Prostate gland (tissue), 2 donors: ENCODE results near the gene SLC12A6. TPM values are rescaled to one million over a fixed set of nuclear protein-coding genes. Genes with fewer than 3 reads are reported as not detected.

Source experiments
- DNase-seq: peaks from one replicate; pipeline ENCODE4 v3.0.0-alpha.2; 2019; ENCODE audit warnings: low spot score
- H3K27ac ChIP-seq, 2 donors: fragments of 200-600 bp; sonication (generic); 2 replicates each; pipeline ENCODE4 v1.5.1; 2017 to 2019
- H3K27me3 ChIP-seq: fragments of 200-600 bp; sonication (generic); replicated peaks from 2 replicates; pipeline ENCODE4 v1.5.1; 2019; ENCODE audit not compliant: insufficient read depth
- H3K36me3 ChIP-seq, 2 donors: fragments of 200-600 bp; sonication (generic); 1 replicate in 1 of 2; 2 replicates in 1 of 2; pipeline versions ENCODE4 v1.5.1 to v1.8.1; 2017 to 2019
- H3K4me1 ChIP-seq: fragments of 200-600 bp; sonication (generic); replicated peaks from 2 replicates; pipeline ENCODE4 v1.5.1; 2019
- H3K4me3 ChIP-seq, 2 donors: fragments of 200-600 bp; sonication (generic); 2 replicates each; pipeline ENCODE4 v1.5.1; 2017 to 2019
- H3K9me3 ChIP-seq: fragments of 200-600 bp; sonication (generic); 2 replicates; pipeline ENCODE4 v1.5.1; 2017
- POLR2A ChIP-seq: fragments of 450-650 bp; IDR thresholded peaks from one replicate; pipeline ENCODE4 v1.6.1; 2016; ENCODE audit warnings: antibody characterized with exemption, mild to moderate bottlenecking
- POLR2AphosphoS5 ChIP-seq: sonication (generic); formaldehyde crosslinking; IDR thresholded peaks from one replicate; pipeline ENCODE4 v1.6.1; 2017; ENCODE audit warnings: antibody characterized with exemption
- WGBS: methylation state at CpG from one replicate; pipeline ENCODE4 v1.1.5; 2018; 5-methylcytosine and 5-hydroxymethylcytosine counted together
- intact Hi-C: fragments of 100-400 bp; cut with DNase I; formaldehyde crosslinking; loops from one replicate; pipeline ENCODE4 v1.14.2; 2022
- total RNA-seq, 2 donors: library from RNA; depleted of rRNA; stranded (reverse); fragments of >200 nt; gene quantifications; one replicate each; pipeline ENCODE4 v1.1.0, GENCODE V29; 2016
- TF ChIP-seq, protein P1 (sequence below), 4 experiments: fragments of 200-600 bp in 2 of 4; fragments of 450-650 bp in 2 of 4; sonication (generic) in 2 of 4; IDR thresholded peaks; 1 replicate in 3 of 4; 2 replicates in 1 of 4; pipeline ENCODE4 v1.5.1; 2016 to 2019; ENCODE audit warnings: antibody characterized with exemption in 4 of 4, mild to moderate bottlenecking in 2 of 4, moderate library complexity in 2 of 4

Gene SLC12A6
- total RNA-seq, 2 donors from 2014 or later: 10.2 to 36.8 TPM

DNA sequence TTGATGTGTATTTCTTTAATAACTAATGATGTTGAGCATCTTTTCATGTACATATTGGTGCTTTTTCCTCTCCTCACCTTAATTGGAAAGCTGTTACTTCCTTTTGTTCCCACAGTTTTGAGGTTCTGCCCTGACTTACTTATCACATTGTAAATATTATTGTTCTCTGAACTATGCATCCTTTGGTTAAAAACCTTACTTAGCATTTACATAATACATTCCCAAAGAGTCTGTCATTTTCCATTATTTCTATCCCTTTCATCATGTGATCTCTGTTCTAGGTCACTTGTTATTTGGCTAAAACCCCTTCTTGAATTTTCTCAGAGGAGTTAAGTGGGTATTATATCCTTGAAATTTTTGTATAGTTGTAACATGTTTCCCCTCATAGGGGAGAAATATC is 33.0 kb downstream of the SLC12A6 start:
- TF ChIP-seq, protein P1, sequence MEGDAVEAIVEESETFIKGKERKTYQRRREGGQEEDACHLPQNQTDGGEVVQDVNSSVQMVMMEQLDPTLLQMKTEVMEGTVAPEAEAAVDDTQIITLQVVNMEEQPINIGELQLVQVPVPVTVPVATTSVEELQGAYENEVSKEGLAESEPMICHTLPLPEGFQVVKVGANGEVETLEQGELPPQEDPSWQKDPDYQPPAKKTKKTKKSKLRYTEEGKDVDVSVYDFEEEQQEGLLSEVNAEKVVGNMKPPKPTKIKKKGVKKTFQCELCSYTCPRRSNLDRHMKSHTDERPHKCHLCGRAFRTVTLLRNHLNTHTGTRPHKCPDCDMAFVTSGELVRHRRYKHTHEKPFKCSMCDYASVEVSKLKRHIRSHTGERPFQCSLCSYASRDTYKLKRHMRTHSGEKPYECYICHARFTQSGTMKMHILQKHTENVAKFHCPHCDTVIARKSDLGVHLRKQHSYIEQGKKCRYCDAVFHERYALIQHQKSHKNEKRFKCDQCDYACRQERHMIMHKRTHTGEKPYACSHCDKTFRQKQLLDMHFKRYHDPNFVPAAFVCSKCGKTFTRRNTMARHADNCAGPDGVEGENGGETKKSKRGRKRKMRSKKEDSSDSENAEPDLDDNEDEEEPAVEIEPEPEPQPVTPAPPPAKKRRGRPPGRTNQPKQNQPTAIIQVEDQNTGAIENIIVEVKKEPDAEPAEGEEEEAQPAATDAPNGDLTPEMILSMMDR (IDR thresholded peaks at IDR 0.05): no peak
- TF ChIP-seq POLR2AphosphoS5 (no peak), POLR2A (no peak)
- H3K27ac ChIP-seq: no peak overlapping the region
- H3K9me3 ChIP-seq: no peaks in the 10 kb centered on the region
- H3K4me3 ChIP-seq: no peak overlapping the region
- intact Hi-C loops: no loop called here
- H3K4me1 ChIP-seq: no peaks in the 10 kb centered on the region
- no peak for DNase-seq
- no peaks in the 10 kb centered on the region for H3K36me3 ChIP-seq
- H3K27me3 ChIP-seq: no peaks in the 10 kb centered on the region

DNA sequence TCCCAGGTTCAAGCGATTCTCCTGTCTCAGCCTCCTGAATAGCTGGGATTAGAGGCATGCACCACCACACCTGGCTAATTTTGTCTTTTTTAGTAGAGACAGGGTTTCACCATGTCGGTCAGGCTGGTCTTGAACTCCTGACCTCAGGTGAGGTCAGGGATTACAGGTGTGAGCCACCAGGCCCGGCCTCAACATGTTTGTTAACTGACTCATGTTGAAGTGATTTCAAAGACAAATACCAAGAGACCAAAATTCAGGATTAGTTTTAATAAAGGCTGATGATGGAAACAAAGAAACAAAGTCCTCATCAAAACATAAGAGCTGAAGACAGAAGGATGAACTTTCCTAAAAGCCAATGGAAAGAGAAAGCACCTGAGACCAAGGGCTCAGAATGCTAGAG is 36.5 kb downstream of the SLC12A6 start:
- TF ChIP-seq, protein P1 (IDR thresholded peaks at IDR 0.05): no peak
- TF ChIP-seq POLR2A (no peak), POLR2AphosphoS5 (no peak)
- Histone ChIP-seq H3K4me3 (no peak overlapping the region), H3K27ac (no peak overlapping the region), H3K9me3 (no peaks in the 10 kb centered on the region), H3K4me1 (no peaks in the 10 kb centered on the region), H3K36me3 (no peaks in the 10 kb centered on the region), H3K27me3 (no peaks in the 10 kb centered on the region)
- DNase-seq: no peak
- intact Hi-C loops: no loop called here
- WGBS: 95% methylated on average over 3 of the region's 3 CpGs

DNA sequence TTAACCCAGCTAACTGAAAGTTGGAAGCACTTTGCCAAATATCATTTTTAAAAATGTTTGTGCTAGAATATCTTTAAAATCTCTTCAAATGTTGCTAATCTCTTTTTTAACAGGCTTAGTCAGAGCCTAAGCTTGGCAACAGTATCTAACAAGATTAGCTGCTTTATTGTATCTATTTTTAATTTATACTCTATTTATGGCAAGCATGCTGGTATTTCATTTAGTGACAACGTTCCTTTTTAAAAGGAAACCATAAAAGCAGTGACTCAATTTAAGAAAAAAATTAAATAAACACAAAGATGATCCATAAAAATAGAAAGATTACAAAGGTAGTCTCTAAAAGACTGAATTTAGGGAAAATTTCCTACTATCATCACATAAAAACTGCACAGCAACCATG is 40.5 kb downstream of the SLC12A6 start:
- Histone ChIP-seq H3K36me3 (no peaks in the 10 kb centered on the region), H3K9me3 (no peaks in the 10 kb centered on the region), H3K27me3 (no peaks in the 10 kb centered on the region), H3K4me1 (no peaks in the 10 kb centered on the region), H3K4me3 (no peak overlapping the region), H3K27ac (no peak overlapping the region)
- TF ChIP-seq, protein P1 (IDR thresholded peaks at IDR 0.05): no peak
- TF ChIP-seq POLR2AphosphoS5 (no peak), POLR2A (no peak)
- WGBS: 0% methylated on average over 1 of the region's 1 CpG
- DNase-seq: no peak
- intact Hi-C loops: no loop called here

DNA sequence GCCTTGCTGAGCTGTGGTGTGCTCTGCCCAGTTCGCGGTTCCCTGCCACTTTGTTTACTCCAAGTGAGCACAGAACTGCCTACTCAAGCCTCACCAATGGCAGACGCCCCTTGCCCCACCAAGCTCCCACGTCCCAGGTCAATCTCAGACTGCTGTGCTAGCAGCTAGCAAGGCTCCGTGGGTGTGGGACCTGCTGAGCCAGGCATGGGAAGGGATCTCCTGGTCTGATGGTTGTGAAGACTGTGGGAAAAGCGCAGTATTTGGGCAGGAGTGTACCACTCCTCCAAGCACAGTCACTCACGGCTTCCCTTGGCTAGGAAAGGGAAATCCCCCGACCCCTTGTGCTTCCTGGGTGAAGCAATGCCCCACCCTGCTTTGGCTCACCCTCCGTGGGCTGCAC is 45.0 kb downstream of the SLC12A6 start:
- H3K4me3 ChIP-seq: no peak overlapping the region
- H3K27me3 ChIP-seq: no peaks in the 10 kb centered on the region
- H3K4me1 ChIP-seq: no peaks in the 10 kb centered on the region
- TF ChIP-seq POLR2AphosphoS5 (no peak), POLR2A (no peak)
- TF ChIP-seq, protein P1 (IDR thresholded peaks at IDR 0.05): no peak
- no peak overlapping the region for H3K27ac ChIP-seq
- intact Hi-C loops: no loop called here
- no peaks in the 10 kb centered on the region for H3K9me3 ChIP-seq
- H3K36me3 ChIP-seq: no peaks in the 10 kb centered on the region
- 90% methylated on average over 9 of the region's 9 CpGs for whole genome bisulfite sequencing
- DNase-seq: no peak

DNA sequence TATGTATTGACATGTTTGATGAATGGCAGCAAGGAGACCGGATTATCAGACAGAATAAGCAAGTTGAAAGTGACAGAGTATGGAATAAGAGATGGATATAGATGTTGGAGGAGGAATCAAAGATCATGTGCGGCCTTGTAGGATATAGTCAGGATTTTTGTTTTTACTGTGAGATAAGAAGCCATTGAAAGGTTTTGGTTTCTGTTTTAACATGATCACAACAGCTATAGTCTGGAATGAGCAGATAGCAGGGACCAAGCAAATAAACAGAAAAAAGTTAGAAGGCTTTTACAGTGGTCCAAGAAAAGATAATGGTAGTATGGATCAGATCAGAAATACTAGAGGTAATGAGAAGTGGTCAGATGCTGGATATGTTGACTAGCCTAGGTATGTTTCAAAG is 52.6 kb downstream of the SLC12A6 start:
- 88% methylated on average over 2 of the region's 2 CpGs for WGBS
- no peak for TF ChIP-seq POLR2A
- TF ChIP-seq POLR2AphosphoS5: no peak
- TF ChIP-seq, protein P1 (IDR thresholded peaks at IDR 0.05): no peak
- Histone ChIP-seq H3K4me1 (no peaks in the 10 kb centered on the region), H3K4me3 (no peak overlapping the region), H3K9me3 (no peaks in the 10 kb centered on the region), H3K27me3 (no peaks in the 10 kb centered on the region), H3K27ac (no peak overlapping the region), H3K36me3 (no peaks in the 10 kb centered on the region)
- DNase-seq: no peak
- intact Hi-C loops: no loop called here
